Fibroblast of the aortic adventitia (primary cell): Measurements from ENCODE around the gene TMEM89. TPM values are rescaled to one million over a fixed set of nuclear protein-coding genes. Genes with fewer than 3 reads are reported as not detected.

Source experiments
- DNase-seq: peaks from one replicate; pipeline ENCODE4 v3.0.0-alpha.2; 2010; ENCODE audit warnings: low read depth
- H3K4me3 ChIP-seq: 2 replicates; pipeline ENCODE4 v1.5.1; 2011; ENCODE audit warnings: low read depth, mild to moderate bottlenecking, control low read depth, low read length, moderate library complexity
- total RNA-seq: library from RNA; depleted of rRNA; stranded (reverse); fragments of >200 nt; gene quantifications from 2 replicates; pipeline ENCODE4 v1.2.3, GENCODE V29; 2012; ENCODE audit warnings: low replicate concordance
- TF ChIP-seq, protein P1 (sequence below): IDR thresholded peaks from 2 replicates; pipeline ENCODE4 v1.5.1; 2011; ENCODE audit warnings: mild to moderate bottlenecking, low read length, control low read depth, inconsistent platforms; ENCODE audit not compliant: insufficient read depth

TMEM89 gene
- total RNA-seq, 1 donor, result not detected

DNA sequence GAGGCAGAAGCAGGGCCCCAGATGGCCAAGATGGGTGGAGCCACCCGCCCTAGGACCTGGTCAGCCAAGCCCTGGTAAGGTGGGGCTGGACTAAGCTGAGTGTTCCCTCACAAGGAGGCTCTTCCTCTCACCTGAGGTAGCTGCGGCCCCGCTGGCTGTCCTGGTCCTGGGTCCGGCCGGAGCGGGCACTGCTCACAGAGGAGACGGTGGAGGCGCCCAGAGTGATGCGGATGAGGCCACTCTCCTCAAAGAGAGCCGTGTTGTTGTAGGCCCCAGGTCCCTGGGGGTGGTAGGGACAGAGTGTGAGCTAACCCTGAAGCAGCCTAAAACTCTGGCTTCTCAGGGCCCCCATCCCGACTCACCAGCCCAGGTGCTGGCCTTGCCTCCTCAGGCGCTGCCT lies 21.0 kb upstream of the TMEM89 start:
- no peak overlapping the region for H3K4me3 ChIP-seq
- TF ChIP-seq, protein P1, sequence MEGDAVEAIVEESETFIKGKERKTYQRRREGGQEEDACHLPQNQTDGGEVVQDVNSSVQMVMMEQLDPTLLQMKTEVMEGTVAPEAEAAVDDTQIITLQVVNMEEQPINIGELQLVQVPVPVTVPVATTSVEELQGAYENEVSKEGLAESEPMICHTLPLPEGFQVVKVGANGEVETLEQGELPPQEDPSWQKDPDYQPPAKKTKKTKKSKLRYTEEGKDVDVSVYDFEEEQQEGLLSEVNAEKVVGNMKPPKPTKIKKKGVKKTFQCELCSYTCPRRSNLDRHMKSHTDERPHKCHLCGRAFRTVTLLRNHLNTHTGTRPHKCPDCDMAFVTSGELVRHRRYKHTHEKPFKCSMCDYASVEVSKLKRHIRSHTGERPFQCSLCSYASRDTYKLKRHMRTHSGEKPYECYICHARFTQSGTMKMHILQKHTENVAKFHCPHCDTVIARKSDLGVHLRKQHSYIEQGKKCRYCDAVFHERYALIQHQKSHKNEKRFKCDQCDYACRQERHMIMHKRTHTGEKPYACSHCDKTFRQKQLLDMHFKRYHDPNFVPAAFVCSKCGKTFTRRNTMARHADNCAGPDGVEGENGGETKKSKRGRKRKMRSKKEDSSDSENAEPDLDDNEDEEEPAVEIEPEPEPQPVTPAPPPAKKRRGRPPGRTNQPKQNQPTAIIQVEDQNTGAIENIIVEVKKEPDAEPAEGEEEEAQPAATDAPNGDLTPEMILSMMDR, result no peak
- DNase-seq, result no peak

DNA sequence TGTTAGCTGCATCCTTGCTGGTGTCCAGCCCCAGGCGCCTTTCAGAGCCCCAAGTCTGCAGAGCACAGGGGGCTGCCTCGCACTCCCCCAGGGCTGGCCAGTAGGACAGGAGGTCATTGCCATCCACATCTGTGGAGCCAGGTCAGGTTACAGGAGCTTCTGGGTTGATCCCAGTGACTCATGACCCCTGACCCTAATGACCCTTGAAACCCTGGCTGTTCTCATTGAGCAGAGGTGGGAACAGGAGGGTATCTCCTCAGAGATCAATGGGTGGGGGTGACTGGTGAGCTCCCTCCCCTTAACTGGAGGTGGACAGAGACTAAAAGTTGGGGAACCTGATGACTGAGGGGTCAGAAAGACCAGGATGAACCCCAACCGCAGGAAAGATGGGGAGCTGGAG lies 19.8 kb upstream of the TMEM89 start:
- TF ChIP-seq, protein P1, result no peak
- no peak overlapping the region for H3K4me3 ChIP-seq
- DNase-seq, result no peak

DNA sequence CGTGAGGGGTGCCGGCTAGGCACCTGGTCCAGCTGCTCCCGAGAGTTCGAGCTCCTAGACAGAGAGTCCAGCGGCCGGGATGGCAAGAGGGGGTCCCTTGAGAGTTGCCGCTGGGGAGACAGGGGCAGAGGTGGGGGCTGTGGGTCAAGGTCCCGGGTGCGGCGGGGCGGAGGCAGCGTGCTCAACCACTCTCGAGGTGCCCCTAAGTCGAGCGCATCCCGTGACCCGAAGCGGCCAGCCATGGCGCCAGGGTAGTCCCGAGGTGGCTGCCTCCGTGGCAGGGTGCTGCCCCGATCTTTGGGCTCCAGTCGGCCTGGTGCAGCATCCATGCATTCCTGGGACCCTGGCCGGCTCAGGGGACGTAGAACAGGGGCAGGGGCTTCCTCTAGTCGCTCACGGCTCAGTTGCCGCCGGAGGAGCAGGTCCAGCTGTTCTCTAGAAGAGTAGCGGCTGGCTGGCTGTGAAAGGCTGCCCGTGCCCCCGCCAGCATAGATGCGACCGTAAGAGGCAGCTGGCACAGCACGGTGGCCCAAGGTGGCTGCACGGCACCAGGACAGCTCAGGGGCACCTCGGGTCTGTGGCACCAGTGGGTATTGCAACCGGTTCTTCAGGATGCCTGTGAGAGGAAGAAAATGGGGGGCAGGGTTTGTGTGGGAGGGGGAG lies 18.5 kb upstream of the TMEM89 start:
- H3K4me3 ChIP-seq, result no peak overlapping the region
- TF ChIP-seq, protein P1, result no peak
- DNase-seq, result no peak

DNA sequence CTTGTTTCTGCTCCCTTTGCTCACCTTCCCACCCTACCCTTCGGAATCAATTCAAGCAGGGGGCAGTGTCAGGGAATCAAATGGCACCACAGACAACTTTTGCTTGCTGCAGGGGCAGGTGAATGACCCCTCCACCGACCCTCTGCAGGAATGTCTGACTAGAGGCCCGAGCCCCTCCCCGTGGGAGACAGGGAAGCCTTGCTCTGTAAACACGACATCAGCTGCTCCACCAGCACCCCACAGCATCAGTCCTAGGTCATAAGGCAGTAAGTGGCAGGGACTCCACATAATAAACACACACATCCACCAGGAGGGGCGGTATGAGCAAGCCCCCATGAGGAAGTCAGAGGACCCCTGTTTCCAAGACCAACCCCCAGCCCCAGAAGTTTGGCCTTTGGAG lies 15.7 kb upstream of the TMEM89 start:
- no peak overlapping the region for H3K4me3 ChIP-seq
- TF ChIP-seq, protein P1, result no peak
- no peak for DNase-seq

DNA sequence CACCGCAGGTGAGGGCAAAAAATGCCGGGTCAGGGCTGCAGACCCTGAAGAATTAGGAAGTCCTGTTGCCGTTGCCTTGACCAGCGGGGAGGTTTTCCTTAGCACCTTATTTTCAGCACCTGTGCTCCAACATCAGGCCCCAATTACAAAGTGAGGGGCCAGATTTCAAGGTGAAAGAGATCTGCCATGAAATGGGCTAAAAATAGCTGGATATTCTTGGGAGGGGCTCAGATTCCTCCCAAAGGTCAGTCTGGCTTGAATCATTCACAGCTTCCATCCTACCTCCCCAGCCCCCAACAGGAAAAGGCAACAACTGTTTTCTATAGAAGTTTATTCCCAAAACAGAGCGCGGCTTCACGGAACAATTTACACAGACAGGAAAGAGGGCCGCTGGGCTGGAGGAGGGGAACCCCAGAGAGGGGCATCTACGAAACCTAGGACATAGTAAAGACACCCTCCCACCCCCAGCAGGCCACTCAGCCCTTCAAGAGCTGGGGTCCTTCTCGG lies 14.6 kb upstream of the TMEM89 start:
- peak overlapping the region; percentile 89 for H3K4me3 ChIP-seq
- no peak for DNase-seq
- TF ChIP-seq, protein P1, result no peak

DNA sequence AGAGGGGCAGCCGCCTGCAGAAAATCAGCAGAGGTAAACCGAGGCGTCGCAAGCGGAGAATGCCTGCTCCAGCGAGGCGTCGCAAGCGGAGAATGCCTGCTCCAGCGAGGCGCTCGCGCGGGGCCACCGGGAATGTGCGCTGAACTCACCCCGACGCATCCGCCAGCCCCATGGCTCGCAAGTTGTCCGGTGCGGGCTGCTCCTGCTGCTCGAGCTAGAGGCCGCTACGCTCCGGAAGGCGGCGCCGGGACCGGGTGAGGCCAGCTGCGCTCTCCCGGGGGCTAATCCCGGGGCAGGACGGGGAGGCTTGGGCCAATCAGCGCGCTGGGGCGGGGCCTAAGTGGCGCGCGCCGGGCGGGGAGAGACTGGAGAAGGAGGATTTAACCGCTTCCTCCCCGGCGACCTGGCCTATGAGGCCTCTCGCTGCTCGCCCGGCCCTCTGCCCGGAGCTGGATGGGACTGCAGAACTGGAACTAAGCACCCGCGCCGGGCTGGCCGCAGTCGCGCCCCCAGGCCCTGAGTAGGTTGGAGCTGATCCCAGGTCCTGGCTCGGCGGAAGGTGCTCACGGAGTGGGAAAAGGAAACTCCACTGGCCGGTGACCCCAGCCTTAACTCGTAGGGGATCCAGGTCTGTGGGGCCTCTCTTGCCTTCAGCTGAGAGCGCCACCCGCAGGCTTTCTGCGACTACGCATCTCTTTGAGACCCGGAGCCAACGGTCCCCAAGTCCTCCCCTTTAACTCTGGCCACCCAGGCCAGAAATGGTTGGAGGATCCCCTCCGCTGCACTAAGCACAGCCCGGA lies 13.9 kb upstream of the TMEM89 start, which contains the start of gene SLC26A6:
Gene SLC26A6 (minus strand): TSS at position 240 of the 800 bp plus-strand sequence. CDS start 68 bp downstream, at position 172.
- peak within 1 kb of the TSS; percentile 89 for H3K4me3 ChIP-seq
- TF ChIP-seq, protein P1, result peak; percentile 60
- DNase-seq, result peak; percentile 91
